GM18511 (cell line): ENCODE results near the gene SLC2A9.

Experiments used
- ATAC-seq: cut with Tn5 transposase; IDR thresholded peaks from one replicate; pipeline ENCODE4 v1.9.1; 2021; ENCODE audit warnings: mild to moderate bottlenecking, moderate library complexity; ENCODE audit not compliant: unreplicated experiment

SLC2A9 gene

GRCh38 chr4:10021653-10022023 is 341 bp upstream of the SLC2A9 start:
- ATAC-seq: no peak

- ATAC-seq: no peak
Observed at GRCh38 chr4:10020106-10020505, 1.2 kb downstream of the SLC2A9 start.

- no peak for ATAC-seq
Observed at GRCh38 chr4:10019521-10020051, 1.7 kb downstream of the SLC2A9 start.

GRCh38 chr4:10018818-10019461 is 2.4 kb downstream of the SLC2A9 start:
- ATAC-seq: peak; percentile 94

- ATAC-seq: no peak
Observed at GRCh38 chr4:10017037-10017893, 4.0 kb downstream of the SLC2A9 start.

GRCh38 chr4:10016169-10016568 is 5.1 kb downstream of the SLC2A9 start:
- no peak for ATAC-seq

- peak; percentile 32 for ATAC-seq
Observed at GRCh38 chr4:10015140-10015753, 6.0 kb downstream of the SLC2A9 start.

GRCh38 chr4:10013722-10014121 is 7.6 kb downstream of the SLC2A9 start:
- peak; percentile 63 for ATAC-seq

- ATAC-seq: no peak
Observed at GRCh38 chr4:10011885-10012284, 9.4 kb downstream of the SLC2A9 start.

GRCh38 chr4:10011277-10011676 is 10.0 kb downstream of the SLC2A9 start:
- ATAC-seq: no peak

GRCh38 chr4:10009861-10010500 is 11.3 kb downstream of the SLC2A9 start:
- no peak for ATAC-seq

- no peak for ATAC-seq
Observed at GRCh38 chr4:10008609-10009005, 12.7 kb downstream of the SLC2A9 start.

- peak; percentile 54 for ATAC-seq
Observed at GRCh38 chr4:10007793-10008608, 13.3 kb downstream of the SLC2A9 start.

- ATAC-seq: peak; percentile 45
Observed at GRCh38 chr4:10007436-10007740, 13.9 kb downstream of the SLC2A9 start.

- peak; percentile 14 for ATAC-seq
Observed at GRCh38 chr4:10006601-10007435, 14.5 kb downstream of the SLC2A9 start.

GRCh38 chr4:10006231-10006600 is 15.1 kb downstream of the SLC2A9 start:
- peak; percentile 47 for ATAC-seq

GRCh38 chr4:10005632-10006031 is 15.7 kb downstream of the SLC2A9 start:
- ATAC-seq: no peak

GRCh38 chr4:10003666-10004065 is 17.6 kb downstream of the SLC2A9 start:
- peak; percentile 44 for ATAC-seq

- no peak for ATAC-seq
Observed at GRCh38 chr4:10002278-10002677, 19.0 kb downstream of the SLC2A9 start.

GRCh38 chr4:10001757-10002156 is 19.5 kb downstream of the SLC2A9 start:
- no peak for ATAC-seq
